B cell (primary cell): ENCODE results near the gene SAMD4A. TPM values are rescaled to one million over a fixed set of nuclear protein-coding genes. Genes with fewer than 3 reads are reported as not detected.

Experiments
- ATAC-seq: fragments of 200-7000 bp; cut with Tn5 transposase; one replicate; pipeline ENCODE4 v1.10.0; 2021; ENCODE audit warnings: low read depth, mild to moderate bottlenecking, moderate number of reproducible peaks, moderate library complexity
- CTCF ChIA-PET: fragments of 350-600 bp; sonication (Branson Sonifier 250); formaldehyde crosslinking; loops from one replicate; lab custom pipeline; 2021; ENCODE audit warnings: antibody characterized with exemption, inconsistent platforms; lab: Charles Lee
- POLR2A ChIA-PET: fragments of 350-600 bp; sonication (Branson Sonifier 250); formaldehyde crosslinking; loops from one replicate; lab custom pipeline; 2021; ENCODE audit warnings: antibody characterized with exemption; lab: Charles Lee
- DNase-seq: peaks from one replicate; pipeline ENCODE4 v3.0.0; 2013
- H2AFZ ChIP-seq: 2 replicates; pipeline ENCODE4 v1.6.1; 2012; ENCODE audit warnings: mild to moderate bottlenecking, low read depth, low read length; ENCODE audit not compliant: insufficient read depth, poor library complexity, severe bottlenecking
- H3K27ac ChIP-seq, 2 donors: 1 replicate in 1 of 2; 2 replicates in 1 of 2; pipeline ENCODE4 v1.5.1; 2012 to 2013; ENCODE audit warnings: low read length in 2 of 2, mild to moderate bottlenecking in 2 of 2, moderate library complexity in 1 of 2
- H3K27me3 ChIP-seq, 4 experiments: fragments of 200-600 bp in 1 of 4; sonication (generic) in 1 of 4; replicated peaks in 1 of 4; 1 replicate in 2 of 4; 2 replicates in 2 of 4; pipeline versions ENCODE4 v1.6.1 to v1.7.0; 2013 to 2016; ENCODE audit warnings: low read length in 3 of 4, mild to moderate bottlenecking in 2 of 4, mixed read lengths in 1 of 4, moderate library complexity in 1 of 4; ENCODE audit not compliant: insufficient read depth in 4 of 4, control insufficient read depth in 3 of 4; ENCODE audit errors: control extremely low read depth in 1 of 4
- H3K36me3 ChIP-seq, 2 experiments: replicated peaks in 1 of 2; 1 replicate in 1 of 2; 2 replicates in 1 of 2; pipeline versions ENCODE4 v1.6.1 to v1.7.1; 2013; ENCODE audit warnings: low read length in 1 of 2; ENCODE audit not compliant: insufficient read depth in 2 of 2, control insufficient read depth in 1 of 2; ENCODE audit errors: control extremely low read depth in 1 of 2, extremely low read depth in 1 of 2
- H3K4me1 ChIP-seq, 2 donors: fragments of 200-600 bp in 1 of 2; sonication (generic) in 1 of 2; 1 replicate in 1 of 2; 2 replicates in 1 of 2; pipeline versions ENCODE4 v1.5.1 to v1.6.1; 2013 to 2017; ENCODE audit warnings: low read length in 2 of 2; ENCODE audit not compliant: control insufficient read depth in 2 of 2, insufficient read depth in 2 of 2
- H3K4me2 ChIP-seq: replicated peaks from 2 replicates; pipeline ENCODE3; 2012; ENCODE audit warnings: mild to moderate bottlenecking, low read depth, low read length; ENCODE audit not compliant: poor library complexity, severe bottlenecking
- H3K4me3 ChIP-seq, 5 experiments: fragments of 200-600 bp in 1 of 5; sonication (generic) in 1 of 5; 1 replicate in 3 of 5; 2 replicates in 2 of 5; pipeline versions ENCODE4 v1.5.1 to v1.7.0; 2011 to 2016; ENCODE audit warnings: low read length in 4 of 5, mild to moderate bottlenecking in 4 of 5, low read depth in 2 of 5, control low read depth in 1 of 5, moderate library complexity in 1 of 5; ENCODE audit not compliant: insufficient read depth in 1 of 5; ENCODE audit errors: control extremely low read depth in 1 of 5, extremely low read depth in 1 of 5
- H3K79me2 ChIP-seq: fragments of 200-600 bp; sonication (generic); one replicate; pipeline ENCODE4 v1.6.0; 2016; ENCODE audit warnings: low read length; ENCODE audit not compliant: control insufficient read depth, insufficient read depth
- H3K9ac ChIP-seq: fragments of 200-600 bp; sonication (generic); 2 replicates; pipeline ENCODE4 v1.6.1; 2017; ENCODE audit warnings: mild to moderate bottlenecking, low read length, moderate library complexity
- H3K9me3 ChIP-seq, 3 donors: one replicate each; pipeline versions ENCODE4 v1.6.1 to v1.7.1; 2013; ENCODE audit warnings: low read length in 2 of 3; ENCODE audit not compliant: control insufficient read depth in 2 of 3, insufficient read depth in 1 of 3; ENCODE audit errors: control extremely low read depth in 1 of 3
- H4K20me1 ChIP-seq: 2 replicates; pipeline ENCODE4 v1.6.0; 2012; ENCODE audit warnings: mild to moderate bottlenecking, low read length; ENCODE audit not compliant: insufficient read depth, control insufficient read depth, poor library complexity, severe bottlenecking
- H3K27ac Mint-ChIP-seq: one replicate; pipeline ENCODE4 v1.8.0; 2021; ENCODE audit warnings: mixed read lengths
- H3K27me3 Mint-ChIP-seq: one replicate; pipeline ENCODE4 v1.8.0; 2021; ENCODE audit warnings: mixed read lengths
- H3K4me1 Mint-ChIP-seq: one replicate; pipeline ENCODE4 v1.8.0; 2021; ENCODE audit warnings: mixed read lengths
- H3K4me3 Mint-ChIP-seq: one replicate; pipeline ENCODE4 v1.8.0; 2021; ENCODE audit warnings: mixed read lengths
- H3K9me3 Mint-ChIP-seq: one replicate; pipeline ENCODE4 v1.8.0; 2022; ENCODE audit warnings: mixed read lengths; ENCODE audit not compliant: insufficient read depth
- EZH2 ChIP-seq: IDR thresholded peaks from 2 replicates; pipeline ENCODE4 v1.6.1; 2012; ENCODE audit warnings: borderline replicate concordance, low read depth, mild to moderate bottlenecking, moderate library complexity, low read length; ENCODE audit not compliant: insufficient read depth, poor library complexity, severe bottlenecking
- whole genome bisulfite sequencing: methylation state at CpG from one replicate; pipeline ENCODE4 v1.1.5; 2013; ENCODE audit warnings: missing lambda C conversion rate; ENCODE audit not compliant: insufficient coverage; 5-methylcytosine and 5-hydroxymethylcytosine counted together
- intact Hi-C: fragments of 100-400 bp; cut with micrococcal nuclease; formaldehyde crosslinking; loops from one replicate; pipeline ENCODE4 v1.10.0; 2022
- polyA plus RNA-seq: library from polyadenylated mRNA; depleted of rRNA; stranded (reverse); fragments of >200 nt; gene quantifications from 2 replicates; pipeline ENCODE4 v1.2.3, GENCODE V29; 2012
- total RNA-seq, 2 donors: library from RNA; stranded (reverse); fragments of 120-200 nt in 1 of 2; gene quantifications; 1 replicate in 1 of 2; 2 replicates in 1 of 2; pipeline versions ENCODE4 v1.2.3 to v1.2.4, GENCODE V29; 2013 to 2022
- TF ChIP-seq, protein P1 (sequence below): fragments of 200-600 bp; IDR thresholded peaks from one replicate; pipeline ENCODE4 v1.8.0; 2022; ENCODE audit warnings: antibody characterized with exemption, mild to moderate bottlenecking

Gene SAMD4A
- total and polyA plus RNA-seq, 2 donors (not counting 1 experiment from before 2014, with no cell fraction given), result 5.7 to 13.7 TPM

DNA sequence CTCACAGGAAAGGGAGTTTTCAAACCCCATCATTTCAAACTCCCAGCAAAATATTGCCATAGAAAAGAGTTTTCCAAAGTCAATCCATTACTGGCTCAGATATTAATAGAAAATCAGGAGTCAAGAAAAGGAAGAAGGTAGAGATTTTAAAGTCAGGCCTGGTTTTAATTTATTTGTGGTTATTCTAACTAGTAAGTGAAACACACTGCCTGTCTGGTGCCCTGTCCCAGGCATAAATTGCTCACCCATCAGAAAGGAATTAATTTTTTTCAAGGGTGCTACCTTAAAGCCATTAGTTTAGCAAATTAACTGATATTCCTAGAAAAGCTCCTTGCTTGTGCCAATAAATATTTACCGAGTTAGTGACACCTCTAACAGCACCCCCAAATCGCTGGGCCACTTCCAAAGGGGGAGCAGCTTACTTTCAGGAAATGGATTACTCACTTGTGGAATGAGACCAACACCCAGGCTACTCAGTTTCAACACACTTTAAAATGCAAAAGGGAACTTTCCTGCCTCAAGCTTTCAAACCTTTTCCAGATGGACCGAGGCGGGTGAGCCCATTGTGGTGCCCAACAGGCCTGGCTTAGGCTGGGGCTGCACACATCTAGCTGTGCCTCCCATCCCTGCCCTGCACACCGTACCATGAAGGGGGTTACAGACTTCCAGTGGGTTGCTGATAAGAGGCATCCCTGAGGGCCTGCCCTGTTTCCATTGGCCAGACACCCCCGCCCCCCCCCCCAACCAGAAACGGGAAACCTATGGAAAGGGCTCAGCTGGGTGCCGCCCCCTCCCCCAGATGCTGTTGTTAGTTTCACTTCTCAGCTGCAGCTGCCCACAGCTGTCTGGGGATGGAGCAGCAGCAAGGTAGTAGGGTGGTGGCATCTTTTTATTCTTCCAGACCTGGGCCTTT, 117.2 kb downstream of the SAMD4A start:
- H3K4me1 Mint-ChIP-seq, result peaks cover 9% of the 10 kb centered on the region
- no peak for ATAC-seq
- peak overlapping the region; percentile 23 for H3K27ac Mint-ChIP-seq
- no peak overlapping the region for H3K9ac ChIP-seq
- H3K27me3 ChIP-seq, result no peaks in the 10 kb centered on the region
- DNase-seq, result no peak
- no peak overlapping the region for H3K4me3 Mint-ChIP-seq
- POLR2A ChIA-PET, result interaction anchor here (0.6 kb wide), 1 partner anchor 406 kb away, joined by 8 read pairs; no protein-coding TSS in a partner anchor
- H3K4me2 ChIP-seq, result no peak overlapping the region
- no peaks in the 10 kb centered on the region for H4K20me1 ChIP-seq
- no peaks in the 10 kb centered on the region for H3K9me3 ChIP-seq
- 82% methylated on average over 5 of the region's 8 CpGs for WGBS
- no peak overlapping the region for H3K4me3 ChIP-seq
- intact Hi-C loops, result no loop called here
- no peak for TF ChIP-seq EZH2
- TF ChIP-seq, protein P1, sequence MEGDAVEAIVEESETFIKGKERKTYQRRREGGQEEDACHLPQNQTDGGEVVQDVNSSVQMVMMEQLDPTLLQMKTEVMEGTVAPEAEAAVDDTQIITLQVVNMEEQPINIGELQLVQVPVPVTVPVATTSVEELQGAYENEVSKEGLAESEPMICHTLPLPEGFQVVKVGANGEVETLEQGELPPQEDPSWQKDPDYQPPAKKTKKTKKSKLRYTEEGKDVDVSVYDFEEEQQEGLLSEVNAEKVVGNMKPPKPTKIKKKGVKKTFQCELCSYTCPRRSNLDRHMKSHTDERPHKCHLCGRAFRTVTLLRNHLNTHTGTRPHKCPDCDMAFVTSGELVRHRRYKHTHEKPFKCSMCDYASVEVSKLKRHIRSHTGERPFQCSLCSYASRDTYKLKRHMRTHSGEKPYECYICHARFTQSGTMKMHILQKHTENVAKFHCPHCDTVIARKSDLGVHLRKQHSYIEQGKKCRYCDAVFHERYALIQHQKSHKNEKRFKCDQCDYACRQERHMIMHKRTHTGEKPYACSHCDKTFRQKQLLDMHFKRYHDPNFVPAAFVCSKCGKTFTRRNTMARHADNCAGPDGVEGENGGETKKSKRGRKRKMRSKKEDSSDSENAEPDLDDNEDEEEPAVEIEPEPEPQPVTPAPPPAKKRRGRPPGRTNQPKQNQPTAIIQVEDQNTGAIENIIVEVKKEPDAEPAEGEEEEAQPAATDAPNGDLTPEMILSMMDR, result no peak
- CTCF ChIA-PET, result interaction anchor here (0.9 to 1.0 kb wide), 2 partner anchors 17 to 120 kb away, joined by 3 to 4 read pairs; no protein-coding TSS in a partner anchor
- no peak overlapping the region for H2AFZ ChIP-seq
- H3K36me3 ChIP-seq, result no peaks in the 10 kb centered on the region
- no peaks in the 10 kb centered on the region for H3K27me3 Mint-ChIP-seq
- H3K79me2 ChIP-seq, result peaks cover 16% of the 10 kb centered on the region
- peaks cover 3 to 6% of the 10 kb centered on the region in 2 donors for H3K4me1 ChIP-seq
- no peaks in the 10 kb centered on the region for H3K9me3 Mint-ChIP-seq
- no peak overlapping the region for H3K27ac ChIP-seq

DNA sequence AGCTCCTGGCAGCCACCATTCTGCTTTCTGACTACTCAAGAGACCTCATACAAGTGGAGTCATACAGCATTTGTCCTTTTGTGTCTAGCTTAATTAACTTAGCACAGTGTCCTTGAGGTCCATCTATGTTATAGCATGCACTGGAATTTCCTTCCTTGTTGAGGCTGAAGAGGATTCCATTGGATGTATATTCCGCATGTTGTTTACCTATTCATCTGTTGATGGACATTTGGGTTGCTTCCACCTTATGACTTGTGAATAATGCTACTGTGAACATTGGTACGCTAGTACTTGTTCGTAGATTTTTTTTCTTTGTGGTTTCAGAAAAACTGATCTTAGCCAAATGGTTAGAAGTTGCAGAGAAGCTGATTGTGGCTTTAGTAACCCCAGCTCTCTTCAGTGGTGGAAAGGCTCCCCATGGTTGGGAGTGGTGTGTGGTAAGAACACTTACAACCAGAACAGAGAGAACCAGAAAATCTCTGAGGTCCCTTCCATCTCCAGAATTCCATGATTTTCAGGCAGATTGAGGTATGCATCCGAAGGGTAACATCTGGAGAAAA, 118.4 kb downstream of the SAMD4A start:
- Histone ChIP-seq H3K4me1 (peaks cover 3 to 6% of the 10 kb centered on the region in 2 donors), H3K9me3 (no peaks in the 10 kb centered on the region), H3K79me2 (peaks cover 23% of the 10 kb centered on the region), H3K4me2 (no peak overlapping the region), H3K36me3 (no peaks in the 10 kb centered on the region), H3K27ac (no peak overlapping the region), H3K9ac (no peak overlapping the region), H4K20me1 (no peaks in the 10 kb centered on the region), H3K27me3 (no peaks in the 10 kb centered on the region), H2AFZ (no peak overlapping the region), H3K4me3 (no peak overlapping the region)
- WGBS, result 79% methylated on average over 3 of the region's 4 CpGs
- DNase-seq, result no peak
- no peak for ATAC-seq
- H3K4me1 Mint-ChIP-seq, result peaks cover 9% of the 10 kb centered on the region
- H3K4me3 Mint-ChIP-seq, result no peak overlapping the region
- CTCF ChIA-PET, result interaction anchor here (0.8 to 0.9 kb wide), 2 partner anchors 62 to 122 kb away, joined by 3 to 4 read pairs; no protein-coding TSS in a partner anchor
- POLR2A ChIA-PET, result no interaction called here
- TF ChIP-seq EZH2, result no peak
- TF ChIP-seq, protein P1, result no peak
- intact Hi-C loops, result no loop called here
- H3K27me3 Mint-ChIP-seq, result no peaks in the 10 kb centered on the region
- H3K27ac Mint-ChIP-seq, result no peak overlapping the region
- no peaks in the 10 kb centered on the region for H3K9me3 Mint-ChIP-seq
